PC-3 (cell line): Measurements from ENCODE around the gene CABLES1. TPM values are rescaled to one million over a fixed set of nuclear protein-coding genes. Genes with fewer than 3 reads are reported as not detected.

ENCODE experiments used
- ATAC-seq: fragments of 200-7000 bp; cut with Tn5 transposase; 2 replicates; pipeline ENCODE4 v1.9.1; 2020; ENCODE audit warnings: mild to moderate bottlenecking, moderate library complexity
- BruUV-seq: library from RNA; stranded (reverse); fragments of 400-500 nt; replicated peaks from 2 replicates; lab custom pipeline; 2021; lab: Mats Ljungman, UMichigan
- CTCF ChIA-PET: fragments of 300-600 bp; sonication (Branson Sonifier 250); formaldehyde crosslinking; loops from one replicate; lab custom pipeline; 2022; ENCODE audit warnings: antibody characterized with exemption; lab: Charles Lee
- POLR2A ChIA-PET: fragments of 300-600 bp; sonication (Branson Sonifier 250); formaldehyde crosslinking; loops from one replicate; lab custom pipeline; 2022; ENCODE audit warnings: antibody characterized with exemption; ENCODE audit not compliant: unreplicated experiment; lab: Charles Lee
- DNase-seq: peaks from one replicate; pipeline ENCODE4 v3.0.0-alpha.2; 2015
- H2AFZ ChIP-seq: fragments of 300-600 bp; sonication (generic); 2 replicates; pipeline ENCODE4 v1.6.0; 2016; ENCODE audit warnings: antibody characterized with exemption, low read length
- H3F3A ChIP-seq: fragments of 300-600 bp; sonication (generic); one replicate; pipeline ENCODE4 v1.6.0; 2017; ENCODE audit warnings: antibody characterized with exemption, low read length, control low read depth, mild to moderate bottlenecking; ENCODE audit not compliant: unreplicated experiment
- H3K27ac ChIP-seq: fragments of 300-600 bp; sonication (generic); 2 replicates; pipeline ENCODE4 v1.5.1; 2016; ENCODE audit warnings: mild to moderate bottlenecking, low read length
- H3K27me3 ChIP-seq: fragments of 300-600 bp; sonication (generic); 2 replicates; pipeline ENCODE4 v1.6.1; 2016; ENCODE audit warnings: low read length, mixed read lengths
- H3K36me3 ChIP-seq: fragments of 300-600 bp; sonication (generic); 2 replicates; pipeline ENCODE4 v1.6.1; 2016; ENCODE audit warnings: low read depth, mixed run types, low read length, mixed read lengths
- H3K4me1 ChIP-seq: fragments of 300-600 bp; sonication (generic); 2 replicates; pipeline ENCODE4 v1.5.1; 2016; ENCODE audit warnings: low read length; ENCODE audit not compliant: insufficient read depth
- H3K4me2 ChIP-seq: fragments of 300-600 bp; sonication (generic); 2 replicates; pipeline ENCODE4 v1.6.0; 2016; ENCODE audit warnings: low read length
- H3K4me3 ChIP-seq: fragments of 300-600 bp; sonication (generic); 2 replicates; pipeline ENCODE4 v1.5.1; 2016; ENCODE audit warnings: mild to moderate bottlenecking, low read length, mixed read lengths
- H3K79me2 ChIP-seq: fragments of 300-600 bp; sonication (generic); 2 replicates; pipeline ENCODE4 v1.6.1; 2017; ENCODE audit warnings: low read length, mixed read lengths
- H3K9ac ChIP-seq: fragments of 300-600 bp; sonication (generic); 2 replicates; pipeline ENCODE4 v1.6.0; 2016; ENCODE audit warnings: mild to moderate bottlenecking, low read length
- H3K9me2 ChIP-seq: fragments of 300-600 bp; sonication (generic); replicated peaks from 2 replicates; pipeline ENCODE4 v1.6.1; 2016; ENCODE audit warnings: mixed run types, low read length, mixed read lengths
- H3K9me3 ChIP-seq: fragments of 300-600 bp; sonication (generic); 2 replicates; pipeline ENCODE4 v1.6.1; 2016; ENCODE audit warnings: low read length, mixed read lengths
- H4K20me1 ChIP-seq: fragments of 300-600 bp; sonication (generic); 2 replicates; pipeline ENCODE4 v1.6.1; 2016; ENCODE audit warnings: low read length, mixed read lengths
- CTCF ChIP-seq: fragments of 300-600 bp; sonication (generic); conservative IDR thresholded peaks from 2 replicates; pipeline ENCODE4 v1.5.1; 2017; ENCODE audit warnings: antibody characterized with exemption, low read depth, mild to moderate bottlenecking, low read length
- EZH2 ChIP-seq: fragments of 300-600 bp; sonication (generic); IDR thresholded peaks from one replicate; pipeline ENCODE4 v1.6.1; 2017; ENCODE audit warnings: antibody characterized with exemption, mild to moderate bottlenecking, low read length; ENCODE audit not compliant: unreplicated experiment
- EZH2phosphoT487 ChIP-seq: fragments of 300-600 bp; sonication (generic); IDR thresholded peaks from 2 replicates; pipeline ENCODE4 v1.6.1; 2018; ENCODE audit warnings: mild to moderate bottlenecking, antibody characterized with exemption, low read length, borderline replicate concordance
- intact Hi-C: fragments of 100-400 bp; cut with micrococcal nuclease; formaldehyde crosslinking; loops from 2 replicates; pipeline ENCODE4 v1.9.0; 2023
- total RNA-seq: library from RNA; depleted of rRNA; stranded (reverse); fragments of >200 nt; gene quantifications from 2 replicates; pipeline ENCODE4 v1.2.3, GENCODE V29; 2014

CABLES1 gene
- total RNA-seq, 1 experiment from 2014 or later, result 18.6 TPM

GRCh38 chr18:23238651-23239349 is 103.5 kb downstream of the CABLES1 start:
- Histone ChIP-seq H3K9me2 (no peaks in the 10 kb centered on the region), H3K27me3 (no peaks in the 10 kb centered on the region), H3K36me3 (no peaks in the 10 kb centered on the region), H3K9me3 (no peaks in the 10 kb centered on the region), H4K20me1 (no peaks in the 10 kb centered on the region), H2AFZ (no peak overlapping the region), H3K79me2 (no peaks in the 10 kb centered on the region), H3K9ac (no peak overlapping the region), H3K4me3 (no peak overlapping the region), H3K4me2 (no peak overlapping the region), H3F3A (no peaks in the 10 kb centered on the region), H3K27ac (no peak overlapping the region), H3K4me1 (no peaks in the 10 kb centered on the region)
- no TSS peak for BruUV-seq
- POLR2A ChIA-PET, result no interaction called here
- CTCF ChIA-PET, result no interaction called here
- TF ChIP-seq EZH2 (no peak), EZH2phosphoT487 (no peak), CTCF (no peak)
- DNase-seq (no peak), ATAC-seq (no peak)
- intact Hi-C loops, result no loop called here

GRCh38 chr18:23239350-23239692 is 104.0 kb downstream of the CABLES1 start:
- Histone ChIP-seq H3K9me3 (no peaks in the 10 kb centered on the region), H3K9me2 (no peaks in the 10 kb centered on the region), H3K9ac (no peak overlapping the region), H3F3A (no peaks in the 10 kb centered on the region), H3K27me3 (no peaks in the 10 kb centered on the region), H3K4me1 (no peaks in the 10 kb centered on the region), H3K27ac (no peak overlapping the region), H2AFZ (no peak overlapping the region), H3K36me3 (no peaks in the 10 kb centered on the region), H3K4me2 (no peak overlapping the region), H3K4me3 (no peak overlapping the region), H4K20me1 (no peaks in the 10 kb centered on the region), H3K79me2 (no peaks in the 10 kb centered on the region)
- ATAC-seq (no peak), DNase-seq (no peak)
- intact Hi-C loops, result no loop called here
- no peak for TF ChIP-seq EZH2phosphoT487
- no peak for TF ChIP-seq CTCF
- TF ChIP-seq EZH2, result no peak
- POLR2A ChIA-PET, result no interaction called here
- CTCF ChIA-PET, result no interaction called here
- no TSS peak for BruUV-seq

- POLR2A ChIA-PET, result no interaction called here
- ATAC-seq (no peak), DNase-seq (no peak)
- Histone ChIP-seq H3K4me3 (no peak overlapping the region), H3K4me1 (no peaks in the 10 kb centered on the region), H3K4me2 (no peak overlapping the region), H2AFZ (no peak overlapping the region), H4K20me1 (no peaks in the 10 kb centered on the region), H3K36me3 (no peaks in the 10 kb centered on the region), H3K9me2 (no peaks in the 10 kb centered on the region), H3K9me3 (no peaks in the 10 kb centered on the region), H3K27me3 (no peaks in the 10 kb centered on the region), H3K79me2 (no peaks in the 10 kb centered on the region), H3K9ac (no peak overlapping the region), H3F3A (no peaks in the 10 kb centered on the region), H3K27ac (no peak overlapping the region)
- BruUV-seq, result no TSS peak
- TF ChIP-seq CTCF (no peak), EZH2 (no peak), EZH2phosphoT487 (no peak)
- intact Hi-C loops, result no loop called here
- CTCF ChIA-PET, result no interaction called here
Measured at GRCh38 chr18:23239885-23240608, 104.8 kb downstream of the CABLES1 start.
